HFF-Myc (cell line): ENCODE data around the gene MFSD1.

ENCODE experiments used
- DNase-seq: peaks from one replicate; pipeline ENCODE4 v3.0.0-alpha.2; 2011; ENCODE audit warnings: low read depth; ENCODE audit errors: extremely low read depth
- H3K4me3 ChIP-seq: replicated peaks from 2 replicates; pipeline ENCODE4 v1.5.1; 2011; ENCODE audit warnings: low read depth, mild to moderate bottlenecking, control low read depth, low read length
- TF ChIP-seq, protein P1 (sequence below): IDR thresholded peaks from 2 replicates; pipeline ENCODE4 v1.5.1; 2012; ENCODE audit warnings: mild to moderate bottlenecking, low read depth, low read length, control low read depth; ENCODE audit errors: missing control alignments

Gene MFSD1

DNA sequence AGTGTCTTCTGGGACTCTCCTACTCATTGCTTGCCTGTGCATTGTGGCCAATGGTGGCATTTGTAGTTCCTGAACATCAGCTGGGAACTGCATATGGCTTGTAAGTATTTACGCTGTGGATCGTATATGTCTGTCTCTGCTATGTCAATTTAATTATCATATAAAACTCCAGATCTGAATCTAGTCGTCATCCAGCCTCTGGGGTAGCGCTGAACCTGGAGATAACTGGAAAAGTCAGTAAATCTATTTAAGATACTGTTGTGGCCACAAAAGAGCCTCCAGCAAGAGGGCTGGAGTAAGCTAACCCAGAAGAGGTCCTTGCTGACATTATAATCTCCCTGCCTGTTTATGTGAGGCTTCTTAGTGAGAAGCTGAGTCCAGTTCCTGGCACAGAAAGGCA lies 21.6 kb downstream of the MFSD1 start:
- DNase-seq: no peak
- TF ChIP-seq, protein P1, sequence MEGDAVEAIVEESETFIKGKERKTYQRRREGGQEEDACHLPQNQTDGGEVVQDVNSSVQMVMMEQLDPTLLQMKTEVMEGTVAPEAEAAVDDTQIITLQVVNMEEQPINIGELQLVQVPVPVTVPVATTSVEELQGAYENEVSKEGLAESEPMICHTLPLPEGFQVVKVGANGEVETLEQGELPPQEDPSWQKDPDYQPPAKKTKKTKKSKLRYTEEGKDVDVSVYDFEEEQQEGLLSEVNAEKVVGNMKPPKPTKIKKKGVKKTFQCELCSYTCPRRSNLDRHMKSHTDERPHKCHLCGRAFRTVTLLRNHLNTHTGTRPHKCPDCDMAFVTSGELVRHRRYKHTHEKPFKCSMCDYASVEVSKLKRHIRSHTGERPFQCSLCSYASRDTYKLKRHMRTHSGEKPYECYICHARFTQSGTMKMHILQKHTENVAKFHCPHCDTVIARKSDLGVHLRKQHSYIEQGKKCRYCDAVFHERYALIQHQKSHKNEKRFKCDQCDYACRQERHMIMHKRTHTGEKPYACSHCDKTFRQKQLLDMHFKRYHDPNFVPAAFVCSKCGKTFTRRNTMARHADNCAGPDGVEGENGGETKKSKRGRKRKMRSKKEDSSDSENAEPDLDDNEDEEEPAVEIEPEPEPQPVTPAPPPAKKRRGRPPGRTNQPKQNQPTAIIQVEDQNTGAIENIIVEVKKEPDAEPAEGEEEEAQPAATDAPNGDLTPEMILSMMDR: no peak

DNA sequence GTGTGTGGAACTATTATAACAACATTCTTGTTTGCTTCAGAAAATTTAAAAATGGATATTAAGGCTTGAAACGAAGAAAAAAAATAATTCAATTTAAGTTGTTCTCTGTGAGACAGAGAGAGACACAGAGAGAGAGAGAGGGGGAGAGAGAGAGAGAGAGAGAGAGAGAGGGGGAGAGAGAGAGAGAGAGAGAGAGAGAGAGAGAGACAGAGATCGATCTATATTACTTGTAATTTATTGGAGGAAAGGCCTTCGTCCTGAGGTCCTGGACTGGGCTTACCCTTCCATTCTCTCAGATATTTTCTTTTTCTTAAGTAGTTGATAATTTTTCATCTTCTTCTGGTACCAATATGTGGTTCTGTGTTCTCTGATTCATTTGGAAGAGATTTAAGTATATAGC lies 25.9 kb downstream of the MFSD1 start:
- no peak overlapping the region for H3K4me3 ChIP-seq
- TF ChIP-seq, protein P1: no peak
- DNase-seq: no peak

More for the DNA sequence above, 21.6 kb downstream of the MFSD1 start:
- H3K4me3 ChIP-seq: no peak overlapping the region

DNA sequence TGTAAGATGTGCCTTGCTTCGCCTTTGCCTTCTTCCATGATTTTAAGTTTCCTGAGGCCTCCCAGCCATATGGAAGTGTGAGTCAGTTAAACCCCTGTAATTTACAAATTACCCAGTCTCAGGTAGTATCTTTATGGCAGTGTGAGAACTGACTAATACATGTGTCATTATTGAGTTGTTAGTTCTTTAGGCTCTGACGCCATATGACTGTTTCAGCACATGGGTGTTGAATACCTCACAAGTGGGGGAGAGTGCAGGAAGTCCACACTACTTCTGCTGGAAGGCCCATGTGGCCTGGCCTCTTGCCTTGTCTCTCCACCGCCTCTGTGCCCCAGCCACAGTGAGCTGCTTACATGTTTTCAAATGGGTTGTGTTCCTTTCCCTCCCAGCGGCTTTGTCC lies 28.5 kb downstream of the MFSD1 start:
- DNase-seq: no peak
- no peak overlapping the region for H3K4me3 ChIP-seq
- TF ChIP-seq, protein P1: no peak

DNA sequence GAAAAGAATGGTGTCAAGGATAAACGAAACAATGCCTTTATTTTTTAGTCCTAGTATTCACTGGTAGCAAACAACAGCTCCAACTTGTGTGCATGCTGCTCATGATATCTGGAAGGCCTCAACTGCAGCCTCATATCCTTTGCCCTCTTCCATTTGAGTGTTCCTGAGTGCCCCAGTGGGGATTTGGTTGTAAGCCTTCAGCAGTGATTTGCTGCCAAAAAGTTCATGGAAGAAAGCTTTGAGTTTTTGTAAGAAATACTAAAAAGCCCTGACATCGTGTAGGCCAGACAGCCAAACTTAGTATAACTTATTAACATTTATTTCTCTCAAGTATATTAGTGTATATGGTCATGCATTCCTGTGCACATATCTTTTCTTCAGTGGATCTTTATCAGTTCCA lies 30.0 kb downstream of the MFSD1 start:
- DNase-seq: no peak
- H3K4me3 ChIP-seq: no peak overlapping the region
- TF ChIP-seq, protein P1: no peak

GRCh38 chr3:158835631-158836030 lies 33.8 kb downstream of the MFSD1 start:
- no peak overlapping the region for H3K4me3 ChIP-seq
- TF ChIP-seq, protein P1: no peak
- DNase-seq: no peak

- TF ChIP-seq, protein P1: no peak
- DNase-seq: no peak
- H3K4me3 ChIP-seq: no peak overlapping the region
Measured at GRCh38 chr3:158836312-158836711, 34.5 kb downstream of the MFSD1 start.

DNA sequence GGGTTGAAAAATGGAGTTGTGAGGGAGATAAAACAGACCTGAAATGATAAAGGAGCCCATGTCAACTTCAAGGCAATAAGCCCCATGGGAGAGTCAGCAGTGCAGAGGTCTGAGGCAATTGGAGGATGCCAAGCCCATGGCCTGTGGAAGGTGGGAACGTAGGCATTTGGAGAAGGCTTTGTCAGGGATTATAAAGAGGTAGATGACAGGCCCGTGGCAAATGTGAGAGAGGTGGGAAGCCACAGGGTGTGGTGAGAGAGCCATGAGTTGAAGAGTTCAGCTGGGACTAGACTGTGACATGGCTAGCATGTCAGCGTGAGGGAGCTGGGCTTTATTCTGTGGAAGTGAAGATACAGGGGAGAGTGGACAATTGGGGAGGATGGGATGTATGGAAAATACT lies 35.4 kb downstream of the MFSD1 start:
- TF ChIP-seq, protein P1: no peak
- H3K4me3 ChIP-seq: no peak overlapping the region
- no peak for DNase-seq
